OCI-LY1 (cell line): ENCODE measurements around the gene GAK.
"Not testable (repeated sequence)": the region's sequence is repeated elsewhere in the genome, so short reads cannot be mapped to it uniquely, and the experiment has no call there.

Source experiments
- H2AFZ ChIP-seq: fragments of 200-600 bp; sonication (generic), shearing (Covaris generic); 2 replicates; pipeline ENCODE4 v1.6.0; 2014; ENCODE audit warnings: antibody characterized with exemption, mild to moderate bottlenecking, low read length
- H3F3A ChIP-seq: fragments of 200-600 bp; sonication (generic), shearing (Covaris generic); 2 replicates; pipeline ENCODE4 v1.6.0; 2014; ENCODE audit warnings: mild to moderate bottlenecking, antibody characterized with exemption, low read length, moderate library complexity; ENCODE audit not compliant: insufficient read depth
- H3K27ac ChIP-seq: fragments of 200-600 bp; sonication (generic); 2 replicates; pipeline ENCODE4 v1.5.1; 2014; ENCODE audit warnings: low read length, mixed run types, mild to moderate bottlenecking, low read depth; ENCODE audit not compliant: poor library complexity, severe bottlenecking
- H3K27me3 ChIP-seq: fragments of 200-600 bp; sonication (generic); 2 replicates; pipeline ENCODE4 v1.6.0; 2014; ENCODE audit warnings: antibody characterized with exemption, mild to moderate bottlenecking, low read length, moderate library complexity; ENCODE audit not compliant: insufficient read depth
- H3K36me3 ChIP-seq: fragments of 200-600 bp; sonication (generic); 2 replicates; pipeline ENCODE4 v1.6.1; 2014; ENCODE audit warnings: mild to moderate bottlenecking, antibody characterized with exemption, low read length, moderate library complexity, mixed read lengths; ENCODE audit not compliant: insufficient read depth
- H3K4me1 ChIP-seq: fragments of 200-600 bp; sonication (generic); 2 replicates; pipeline ENCODE4 v1.5.1; 2014; ENCODE audit warnings: mild to moderate bottlenecking, low read length, moderate library complexity; ENCODE audit not compliant: insufficient read depth, severe bottlenecking
- H3K4me2 ChIP-seq: fragments of 200-600 bp; sonication (generic), shearing (Covaris generic); 2 replicates; pipeline ENCODE4 v1.6.1; 2014; ENCODE audit warnings: low read length
- H3K4me3 ChIP-seq: fragments of 200-600 bp; sonication (generic); 2 replicates; pipeline ENCODE4 v1.5.1; 2014; ENCODE audit warnings: low read length, low read depth, mild to moderate bottlenecking, mixed read lengths; ENCODE audit not compliant: poor library complexity, severe bottlenecking
- H3K79me2 ChIP-seq: fragments of 200-600 bp; shearing (Covaris generic); 2 replicates; pipeline ENCODE4 v1.6.1; 2016; ENCODE audit warnings: mixed run types, low read length, mixed read lengths; ENCODE audit not compliant: insufficient read depth
- H3K9ac ChIP-seq: fragments of 200-600 bp; sonication (generic), shearing (Covaris generic); 2 replicates; pipeline ENCODE4 v1.6.1; 2014; ENCODE audit warnings: mild to moderate bottlenecking, low read length, mixed read lengths
- H3K9me2 ChIP-seq: fragments of 200-600 bp; sonication (generic), shearing (Covaris generic); 2 replicates; pipeline ENCODE4 v1.6.1; 2014; ENCODE audit warnings: low read depth, mild to moderate bottlenecking, low read length, mixed read lengths
- H3K9me3 ChIP-seq: fragments of 200-600 bp; shearing (Covaris generic); 2 replicates; pipeline ENCODE4 v1.6.1; 2014; ENCODE audit warnings: low read length, mixed read lengths
- H4K20me1 ChIP-seq: fragments of 200-600 bp; sonication (generic), shearing (Covaris generic); 2 replicates; pipeline ENCODE4 v1.6.0; 2016; ENCODE audit warnings: mild to moderate bottlenecking, low read length; ENCODE audit not compliant: insufficient read depth
- EZH2 ChIP-seq: fragments of 200-600 bp; sonication (generic), shearing (Covaris generic); IDR thresholded peaks from 2 replicates; pipeline ENCODE4 v1.8.0; 2017; ENCODE audit warnings: borderline replicate concordance, mixed run types, mild to moderate bottlenecking, antibody characterized with exemption, low read length, moderate library complexity, mixed read lengths
- TF ChIP-seq, protein P1 (sequence below): fragments of 200-600 bp; sonication (generic), shearing (Covaris generic); IDR thresholded peaks from 2 replicates; pipeline ENCODE4 v1.5.1; 2017; ENCODE audit warnings: mild to moderate bottlenecking, antibody characterized with exemption, low read length, moderate library complexity, mixed read lengths

GAK gene

GRCh38 chr4:930028-930551, 2.0 kb downstream of the GAK start:
- Histone ChIP-seq H3K27ac (no peak overlapping the region), H4K20me1 (no peaks in the 10 kb centered on the region), H3K79me2 (peaks cover 17% of the 10 kb centered on the region; the same call in 1 of the 2 replicates), H3K9ac (no peak overlapping the region), H3F3A (no peaks in the 10 kb centered on the region), H3K9me2 (no peaks in the 10 kb centered on the region), H2AFZ (no peak overlapping the region), H3K4me2 (peak overlapping the region; percentile 88; the same call in 1 of the 2 replicates), H3K36me3 (no peaks in the 10 kb centered on the region), H3K4me3 (peak overlapping the region; percentile 86), H3K9me3 (no peaks in the 10 kb centered on the region), H3K27me3 (no peaks in the 10 kb centered on the region), H3K4me1 (peaks cover 18% of the 10 kb centered on the region)
- no peak for TF ChIP-seq EZH2
- TF ChIP-seq, protein P1, sequence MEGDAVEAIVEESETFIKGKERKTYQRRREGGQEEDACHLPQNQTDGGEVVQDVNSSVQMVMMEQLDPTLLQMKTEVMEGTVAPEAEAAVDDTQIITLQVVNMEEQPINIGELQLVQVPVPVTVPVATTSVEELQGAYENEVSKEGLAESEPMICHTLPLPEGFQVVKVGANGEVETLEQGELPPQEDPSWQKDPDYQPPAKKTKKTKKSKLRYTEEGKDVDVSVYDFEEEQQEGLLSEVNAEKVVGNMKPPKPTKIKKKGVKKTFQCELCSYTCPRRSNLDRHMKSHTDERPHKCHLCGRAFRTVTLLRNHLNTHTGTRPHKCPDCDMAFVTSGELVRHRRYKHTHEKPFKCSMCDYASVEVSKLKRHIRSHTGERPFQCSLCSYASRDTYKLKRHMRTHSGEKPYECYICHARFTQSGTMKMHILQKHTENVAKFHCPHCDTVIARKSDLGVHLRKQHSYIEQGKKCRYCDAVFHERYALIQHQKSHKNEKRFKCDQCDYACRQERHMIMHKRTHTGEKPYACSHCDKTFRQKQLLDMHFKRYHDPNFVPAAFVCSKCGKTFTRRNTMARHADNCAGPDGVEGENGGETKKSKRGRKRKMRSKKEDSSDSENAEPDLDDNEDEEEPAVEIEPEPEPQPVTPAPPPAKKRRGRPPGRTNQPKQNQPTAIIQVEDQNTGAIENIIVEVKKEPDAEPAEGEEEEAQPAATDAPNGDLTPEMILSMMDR: no peak

GRCh38 chr4:929096-929765, 2.9 kb downstream of the GAK start:
- Histone ChIP-seq H3K4me3 (no peak overlapping the region), H3K4me2 (no peak overlapping the region), H3K27ac (no peak overlapping the region)

DNA sequence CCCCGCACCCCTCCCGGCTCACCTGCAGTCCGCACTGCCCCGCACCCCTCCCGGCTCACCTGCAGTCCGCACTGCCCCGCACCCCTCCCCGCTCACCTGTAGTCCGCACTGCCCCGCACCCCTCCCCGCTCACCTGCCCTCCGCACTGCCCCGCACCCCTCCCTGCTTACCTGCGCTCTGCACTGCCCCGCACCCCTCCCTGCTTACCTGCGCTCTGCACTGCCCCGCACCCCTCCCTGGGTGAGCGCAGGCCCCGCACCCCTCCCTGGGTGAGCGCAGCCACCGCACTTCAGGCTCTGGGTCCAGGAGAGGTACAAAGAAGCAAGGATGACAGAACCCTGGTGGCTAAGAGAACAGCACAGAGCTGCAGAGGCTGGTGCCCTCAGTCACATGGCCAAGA, 4.5 kb downstream of the GAK start:
- H3K27me3 ChIP-seq, H3K9me2 ChIP-seq, H3K4me2 ChIP-seq, H3K27ac ChIP-seq, H2AFZ ChIP-seq, H4K20me1 ChIP-seq, H3K36me3 ChIP-seq, H3K9me3 ChIP-seq, H3K9ac ChIP-seq, H3F3A ChIP-seq, H3K4me3 ChIP-seq: not testable (repeated sequence)
- H3K4me1 ChIP-seq: peaks cover 29% of the 10 kb centered on the region
- H3K79me2 ChIP-seq: peaks cover 17% of the 10 kb centered on the region; the same call in 1 of the 2 replicates

More at GRCh38 chr4:929096-929765, 2.9 kb downstream of the GAK start:
- no peak overlapping the region for H2AFZ ChIP-seq
- H3K36me3 ChIP-seq: no peaks in the 10 kb centered on the region
- H3K4me1 ChIP-seq: peaks cover 26% of the 10 kb centered on the region
- peaks cover 17% of the 10 kb centered on the region; the same call in 1 of the 2 replicates for H3K79me2 ChIP-seq
- H3K9ac ChIP-seq: no peak overlapping the region
- TF ChIP-seq, protein P1: no peak
- TF ChIP-seq EZH2: no peak
- no peaks in the 10 kb centered on the region for H3K9me3 ChIP-seq
- H3F3A ChIP-seq: no peaks in the 10 kb centered on the region
- H3K27me3 ChIP-seq: no peaks in the 10 kb centered on the region
- H3K9me2 ChIP-seq: no peaks in the 10 kb centered on the region
- H4K20me1 ChIP-seq: no peaks in the 10 kb centered on the region

DNA sequence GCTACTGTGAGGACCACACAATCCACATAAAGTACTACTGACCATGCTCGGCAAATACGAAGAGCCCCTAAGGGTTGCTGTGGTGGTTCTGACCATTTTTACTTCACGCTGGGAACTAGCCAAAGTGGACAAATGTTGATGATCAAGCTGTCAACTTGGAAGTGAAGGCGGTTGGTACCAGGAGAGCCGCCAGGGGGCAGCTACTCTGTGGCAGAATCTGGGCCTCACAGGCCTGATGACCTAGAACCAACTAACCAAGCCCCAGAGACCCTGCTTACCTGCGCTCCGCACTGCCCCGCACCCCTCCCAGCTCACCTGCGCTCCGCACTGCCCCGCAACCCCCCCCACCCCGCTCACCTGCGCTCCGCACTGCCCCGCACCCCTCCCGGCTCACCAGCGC, 5.6 kb downstream of the GAK start:
- TF ChIP-seq, protein P1: peak; percentile 49; the same call in 1 of the 2 replicates
- no peak for TF ChIP-seq EZH2
- Histone ChIP-seq H3F3A (no peaks in the 10 kb centered on the region), H3K9me3 (no peaks in the 10 kb centered on the region), H3K9ac (no peak overlapping the region), H3K4me3 (no peak overlapping the region), H3K27me3 (no peaks in the 10 kb centered on the region), H3K27ac (no peak overlapping the region), H3K4me2 (no peak overlapping the region), H4K20me1 (no peaks in the 10 kb centered on the region), H3K9me2 (no peaks in the 10 kb centered on the region), H3K79me2 (peaks cover 14% of the 10 kb centered on the region; the same call in 1 of the 2 replicates), H3K36me3 (no peaks in the 10 kb centered on the region), H2AFZ (no peak overlapping the region), H3K4me1 (peaks cover 40% of the 10 kb centered on the region)
